Adrenal gland (tissue), 12 donors: Measurements from ENCODE around the gene BCAS3. TPM values are rescaled to one million over a fixed set of nuclear protein-coding genes. Genes with fewer than 3 reads are reported as not detected.

Experiments used
- DNase-seq, 7 donors: peaks; one replicate each; pipeline ENCODE4 v3.0.0-alpha.2; 2019 to 2020
- H3K27ac ChIP-seq, 5 donors: fragments of 200-600 bp; sonication (generic) in 4 of 5; 1 replicate in 3 of 5; 2 replicates in 2 of 5; pipeline versions ENCODE4 v1.5.1 to v1.8.0; 2016 to 2020; ENCODE audit warnings: mild to moderate bottlenecking in 1 of 5
- H3K27me3 ChIP-seq: fragments of 200-600 bp; 2 replicates; pipeline ENCODE4 v1.8.0; 2021
- H3K36me3 ChIP-seq, 2 donors: fragments of 200-600 bp; replicated peaks in 1 of 2; 1 replicate in 1 of 2; 2 replicates in 1 of 2; pipeline versions ENCODE4 v1.5.1 to v1.8.0; 2018 to 2022
- H3K4me1 ChIP-seq, 2 donors: fragments of 200-600 bp; replicated peaks in 1 of 2; 1 replicate in 1 of 2; 2 replicates in 1 of 2; pipeline versions ENCODE4 v1.5.1 to v1.8.0; 2018 to 2021
- H3K4me3 ChIP-seq, 4 donors: fragments of 200-600 bp; sonication (generic) in 3 of 4; one replicate each; pipeline ENCODE4 v1.5.1; 2016 to 2018
- H3K9me3 ChIP-seq, 3 donors: fragments of 200-600 bp; sonication (generic) in 1 of 3; replicated peaks in 1 of 3; 1 replicate in 2 of 3; 2 replicates in 1 of 3; pipeline versions ENCODE4 v1.5.1 to v1.8.0; 2016 to 2021
- POLR2A ChIP-seq, 2 donors: fragments of 450-650 bp; IDR thresholded peaks; one replicate each; pipeline ENCODE4 v1.6.1; 2017; ENCODE audit warnings: antibody characterized with exemption in 2 of 2, mild to moderate bottlenecking in 2 of 2, moderate library complexity in 1 of 2
- WGBS, 4 donors: extraction: QIAGEN DNeasy Blood & Tissue Kit in 2 of 4; methylation state at CpG; one replicate each; pipeline versions ENCODE4 v1.1.5 to v1.1.7; 2013 to 2017; 5-methylcytosine and 5-hydroxymethylcytosine counted together
- intact Hi-C, 2 donors: fragments of 100-400 bp; cut with DNase I; formaldehyde crosslinking; loops; one replicate each; pipeline versions ENCODE4 v1.14.1 to v1.15.0; 2022 to 2023
- polyA plus RNA-seq, 3 donors: library from polyadenylated mRNA; stranded (reverse); fragments of 200-250 nt in 2 of 3; fragments of 350-450 nt in 1 of 3; fragmentation: Illumina TruSeq in 1 of 3; extraction: RNeasy Lipid Tissue Mini Kit (QIAGEN cat#74804) in 1 of 3; gene quantifications; one replicate each; pipeline ENCODE4 v1.2.3, GENCODE V29; 2013 to 2014
- total RNA-seq, 9 donors: library from RNA; depleted of rRNA in 4 of 9; stranded (reverse); fragments of >200 nt in 4 of 9; fragments of 120-200 nt in 1 of 9; fragmentation: NEBNext Ultra II Directional in 1 of 9; extraction: Animal tissue kit (Norgen Biotek cat#: 25700) in 1 of 9; gene quantifications; one replicate each; pipeline versions ENCODE4 v1.1.0 to v1.2.4, GENCODE V29; 2013 to 2023
- TF ChIP-seq, protein P1 (sequence below), 6 experiments: fragments of 450-650 bp in 4 of 6; fragments of 200-600 bp in 2 of 6; sonication (generic) in 1 of 6; IDR thresholded peaks; 1 replicate in 5 of 6; 2 replicates in 1 of 6; pipeline versions ENCODE4 v1.5.1 to v1.8.0; 2016 to 2021; ENCODE audit warnings: antibody characterized with exemption in 6 of 6, mild to moderate bottlenecking in 2 of 6, moderate library complexity in 1 of 6
- donor health status: healthy with polysubstance abuse.
- donor health status: Bipolar disorder and iron deficiency.
- donor health status: DM: yes; HTN: yes; CAD: no.
- donor health status: DM: no; HTN: no; CAD: no.
- donor health status: DM: no; HTN: no; CAD: no.
- donor health status: DM: yes; HTN: yes; CAD: no.

Gene BCAS3
- total and polyA plus RNA-seq, 12 donors, result 9.4 to 105 (median 29.0) TPM

DNA sequence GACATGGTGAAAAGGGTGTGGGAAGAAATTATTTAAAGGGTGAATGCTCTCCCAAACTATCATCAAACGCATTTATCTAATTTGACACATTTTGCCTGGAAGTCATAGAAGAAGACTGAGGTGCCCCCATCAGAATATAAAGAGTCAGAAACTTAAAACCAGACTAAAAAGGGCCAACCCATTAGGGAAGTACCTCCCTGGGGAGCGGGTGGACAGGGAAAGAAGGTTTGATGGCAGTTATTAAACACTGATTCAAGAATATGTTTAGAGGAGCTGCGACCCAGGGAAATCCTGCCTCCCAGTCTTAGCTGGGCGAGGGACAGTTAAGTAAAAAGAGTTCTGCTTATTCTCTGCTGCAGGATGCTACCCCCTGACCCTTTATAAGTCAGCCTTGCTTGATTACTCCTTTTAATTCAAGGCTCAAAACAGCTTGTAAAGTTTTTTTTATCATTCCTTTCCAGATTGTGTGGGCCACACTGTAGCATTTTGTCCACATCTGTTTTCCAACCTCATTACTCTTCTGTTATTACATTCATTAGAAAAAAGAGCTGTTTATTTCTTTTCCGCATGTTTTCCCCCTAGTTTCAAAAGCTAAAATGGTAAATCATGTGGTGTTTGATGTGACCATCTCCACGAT is 583.5 kb downstream of the BCAS3 start:
- no peak for DNase-seq
- no peaks in the 10 kb centered on the region for H3K9me3 ChIP-seq
- WGBS, 4 donors, result 78 to 88% (median 82%) methylated on average over 6 of the region's 6 CpGs
- TF ChIP-seq, protein P1, sequence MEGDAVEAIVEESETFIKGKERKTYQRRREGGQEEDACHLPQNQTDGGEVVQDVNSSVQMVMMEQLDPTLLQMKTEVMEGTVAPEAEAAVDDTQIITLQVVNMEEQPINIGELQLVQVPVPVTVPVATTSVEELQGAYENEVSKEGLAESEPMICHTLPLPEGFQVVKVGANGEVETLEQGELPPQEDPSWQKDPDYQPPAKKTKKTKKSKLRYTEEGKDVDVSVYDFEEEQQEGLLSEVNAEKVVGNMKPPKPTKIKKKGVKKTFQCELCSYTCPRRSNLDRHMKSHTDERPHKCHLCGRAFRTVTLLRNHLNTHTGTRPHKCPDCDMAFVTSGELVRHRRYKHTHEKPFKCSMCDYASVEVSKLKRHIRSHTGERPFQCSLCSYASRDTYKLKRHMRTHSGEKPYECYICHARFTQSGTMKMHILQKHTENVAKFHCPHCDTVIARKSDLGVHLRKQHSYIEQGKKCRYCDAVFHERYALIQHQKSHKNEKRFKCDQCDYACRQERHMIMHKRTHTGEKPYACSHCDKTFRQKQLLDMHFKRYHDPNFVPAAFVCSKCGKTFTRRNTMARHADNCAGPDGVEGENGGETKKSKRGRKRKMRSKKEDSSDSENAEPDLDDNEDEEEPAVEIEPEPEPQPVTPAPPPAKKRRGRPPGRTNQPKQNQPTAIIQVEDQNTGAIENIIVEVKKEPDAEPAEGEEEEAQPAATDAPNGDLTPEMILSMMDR (IDR thresholded peaks at IDR 0.05), result no peak
- no peak for TF ChIP-seq POLR2A (IDR thresholded peaks at IDR 0.05)
- no peak overlapping the region for H3K4me3 ChIP-seq
- H3K4me1 ChIP-seq, result peaks cover 0 to 11% of the 10 kb centered on the region in 2 donors
- H3K27me3 ChIP-seq, result no peaks in the 10 kb centered on the region
- no peaks in the 10 kb centered on the region for H3K36me3 ChIP-seq
- peak overlapping the region in 2 of 5 donors; percentile 7 to 62 for H3K27ac ChIP-seq
- intact Hi-C loops, result no loop called here

DNA sequence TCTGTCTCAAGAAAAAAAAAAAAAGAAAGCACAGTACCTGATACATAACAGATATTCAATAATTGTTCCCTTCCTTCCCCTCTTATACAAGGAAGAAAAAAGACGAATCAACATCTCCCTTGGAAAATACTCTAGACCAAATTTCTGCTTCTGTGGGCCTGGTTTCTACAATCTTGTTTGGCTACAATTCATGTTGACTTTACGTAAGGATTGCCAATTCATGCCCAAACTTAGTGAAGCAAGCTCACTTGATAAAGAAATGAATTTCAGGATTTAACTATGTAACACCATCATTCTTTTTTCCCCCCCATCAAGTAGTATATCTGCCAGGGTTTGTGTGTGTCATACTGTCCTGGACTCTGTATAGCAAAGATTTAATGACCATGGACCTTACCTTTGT is 587.7 kb downstream of the BCAS3 start:
- H3K27me3 ChIP-seq, result no peaks in the 10 kb centered on the region
- no peak overlapping the region for H3K4me3 ChIP-seq
- no peaks in the 10 kb centered on the region for H3K9me3 ChIP-seq
- DNase-seq, result no peak
- no peak for TF ChIP-seq POLR2A (IDR thresholded peaks at IDR 0.05)
- TF ChIP-seq, protein P1 (IDR thresholded peaks at IDR 0.05), result no peak
- no peak overlapping the region for H3K27ac ChIP-seq
- H3K36me3 ChIP-seq, result no peaks in the 10 kb centered on the region
- intact Hi-C loops, result no loop called here
- WGBS, 4 donors, result 84 to 92% (median 89%) methylated on average over 2 of the region's 2 CpGs
- H3K4me1 ChIP-seq, result peaks cover 0 to 9% of the 10 kb centered on the region in 2 donors

DNA sequence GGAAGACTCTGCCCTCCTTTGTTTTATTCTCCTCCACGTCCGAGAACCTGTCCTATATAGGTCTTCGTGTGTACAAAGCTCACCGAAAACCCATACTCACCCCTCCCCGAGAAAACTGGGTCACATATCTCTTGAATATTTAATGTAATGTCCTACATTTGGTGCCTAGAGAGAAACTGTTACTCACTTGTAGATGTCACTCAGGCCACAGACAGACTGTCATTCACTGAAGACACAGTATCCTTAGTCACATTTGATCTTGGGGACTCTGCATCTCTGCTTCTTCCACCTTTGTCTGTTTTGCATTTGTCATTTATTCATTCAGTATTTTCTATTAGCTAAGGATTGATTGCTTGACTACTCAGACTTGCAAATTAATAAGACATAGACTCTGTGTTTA is 590.2 kb downstream of the BCAS3 start:
- intact Hi-C loops, result no loop called here
- Histone ChIP-seq H3K27ac (no peak overlapping the region), H3K4me3 (no peak overlapping the region), H3K9me3 (no peaks in the 10 kb centered on the region), H3K36me3 (no peaks in the 10 kb centered on the region), H3K4me1 (no peaks in the 10 kb centered on the region), H3K27me3 (no peaks in the 10 kb centered on the region)
- 83 to 94% (median 92%) methylated on average over 5 of the region's 5 CpGs for WGBS, 4 donors
- no peak for TF ChIP-seq POLR2A (IDR thresholded peaks at IDR 0.05)
- TF ChIP-seq, protein P1 (IDR thresholded peaks at IDR 0.05), result no peak
- no peak for DNase-seq

DNA sequence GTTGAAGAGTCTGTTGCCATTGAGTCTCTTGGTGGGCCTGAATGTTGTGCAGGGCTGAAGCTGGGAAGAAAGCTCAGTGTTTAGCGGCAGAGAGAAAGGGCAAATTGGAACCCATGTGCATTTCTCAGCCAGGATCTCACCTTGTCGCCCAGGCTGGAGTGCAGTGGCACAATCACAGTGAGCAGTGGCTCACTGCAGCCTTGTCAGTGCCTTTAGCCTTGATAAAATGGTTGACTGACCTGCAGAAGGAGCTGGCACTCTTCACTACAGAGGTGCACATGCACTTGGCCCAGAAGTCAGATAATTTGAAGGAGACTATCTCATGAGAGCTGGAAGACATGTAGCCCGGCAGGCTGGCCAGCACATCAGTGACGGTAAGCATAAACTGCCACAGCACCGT is 597.7 kb downstream of the BCAS3 start:
- H3K36me3 ChIP-seq, result no peaks in the 10 kb centered on the region
- no peaks in the 10 kb centered on the region for H3K27me3 ChIP-seq
- no peak for DNase-seq
- H3K4me3 ChIP-seq, result no peak overlapping the region
- 90 to 98% (median 94%) methylated on average over 5 of the region's 5 CpGs for WGBS, 4 donors
- no peak for TF ChIP-seq POLR2A (IDR thresholded peaks at IDR 0.05)
- TF ChIP-seq, protein P1 (IDR thresholded peaks at IDR 0.05), result no peak
- H3K9me3 ChIP-seq, result no peaks in the 10 kb centered on the region
- H3K4me1 ChIP-seq, result no peaks in the 10 kb centered on the region
- H3K27ac ChIP-seq, result no peak overlapping the region
- intact Hi-C loops, result no loop called here
